Measurements from ENCODE around the gene HLA-DQA2.

DNA sequence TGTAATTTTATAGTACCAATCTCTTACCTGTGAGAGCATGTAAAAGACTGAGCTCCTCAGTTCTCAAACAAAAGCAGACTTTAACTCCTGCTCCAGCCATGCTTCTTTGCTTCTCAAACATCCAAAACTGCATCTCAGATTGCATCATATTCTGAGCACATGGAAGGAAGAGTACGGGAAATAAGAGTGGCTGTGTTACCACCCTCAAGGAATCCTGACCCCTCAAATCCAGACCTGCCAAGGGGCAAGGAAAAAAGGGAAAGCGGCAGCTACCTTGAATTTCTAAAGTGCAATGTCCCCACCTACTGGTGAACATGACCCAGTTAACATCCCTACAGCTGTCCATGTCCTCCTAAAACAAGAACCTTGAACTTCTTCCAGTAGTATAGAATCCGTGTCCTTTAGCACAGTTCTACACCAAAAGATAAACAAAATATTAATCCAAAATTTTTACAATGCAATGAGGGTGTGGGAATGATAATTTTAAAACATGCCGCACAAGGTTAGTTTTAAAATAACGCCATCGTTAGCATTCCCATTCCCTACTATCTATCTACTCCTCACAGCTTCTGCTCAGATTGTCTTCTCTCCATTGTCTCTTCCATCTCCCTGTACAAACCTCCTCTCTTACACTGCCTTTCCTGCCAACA is 40.7 kb upstream of the HLA-DQA2 start:
- TF ChIP-seq, protein P1, sequence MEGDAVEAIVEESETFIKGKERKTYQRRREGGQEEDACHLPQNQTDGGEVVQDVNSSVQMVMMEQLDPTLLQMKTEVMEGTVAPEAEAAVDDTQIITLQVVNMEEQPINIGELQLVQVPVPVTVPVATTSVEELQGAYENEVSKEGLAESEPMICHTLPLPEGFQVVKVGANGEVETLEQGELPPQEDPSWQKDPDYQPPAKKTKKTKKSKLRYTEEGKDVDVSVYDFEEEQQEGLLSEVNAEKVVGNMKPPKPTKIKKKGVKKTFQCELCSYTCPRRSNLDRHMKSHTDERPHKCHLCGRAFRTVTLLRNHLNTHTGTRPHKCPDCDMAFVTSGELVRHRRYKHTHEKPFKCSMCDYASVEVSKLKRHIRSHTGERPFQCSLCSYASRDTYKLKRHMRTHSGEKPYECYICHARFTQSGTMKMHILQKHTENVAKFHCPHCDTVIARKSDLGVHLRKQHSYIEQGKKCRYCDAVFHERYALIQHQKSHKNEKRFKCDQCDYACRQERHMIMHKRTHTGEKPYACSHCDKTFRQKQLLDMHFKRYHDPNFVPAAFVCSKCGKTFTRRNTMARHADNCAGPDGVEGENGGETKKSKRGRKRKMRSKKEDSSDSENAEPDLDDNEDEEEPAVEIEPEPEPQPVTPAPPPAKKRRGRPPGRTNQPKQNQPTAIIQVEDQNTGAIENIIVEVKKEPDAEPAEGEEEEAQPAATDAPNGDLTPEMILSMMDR (IDR thresholded peaks at IDR 0.05; ENCODE audit: insufficient read depth, low read depth, low read length) = peak; percentile 60
- TF ChIP-seq EZH2 (IDR thresholded peaks at IDR 0.05; ENCODE audit: insufficient read depth, low read length) = no peak
